PC-3 (cell line): ENCODE results near the gene ADGRG3. TPM values are rescaled to one million over a fixed set of nuclear protein-coding genes. Genes with fewer than 3 reads are reported as not detected.

Experiments used
- ATAC-seq: fragments of 200-7000 bp; cut with Tn5 transposase; 2 replicates; pipeline ENCODE4 v1.9.1; 2020; ENCODE audit warnings: mild to moderate bottlenecking, moderate library complexity
- BruUV-seq: library from RNA; stranded (reverse); fragments of 400-500 nt; replicated peaks from 2 replicates; lab custom pipeline; 2021; lab: Mats Ljungman, UMichigan
- CTCF ChIA-PET: fragments of 300-600 bp; sonication (Branson Sonifier 250); formaldehyde crosslinking; loops from one replicate; lab custom pipeline; 2022; ENCODE audit warnings: antibody characterized with exemption; lab: Charles Lee
- POLR2A ChIA-PET: fragments of 300-600 bp; sonication (Branson Sonifier 250); formaldehyde crosslinking; loops from one replicate; lab custom pipeline; 2022; ENCODE audit warnings: antibody characterized with exemption; ENCODE audit not compliant: unreplicated experiment; lab: Charles Lee
- DNase-seq: peaks from one replicate; pipeline ENCODE4 v3.0.0-alpha.2; 2015
- H2AFZ ChIP-seq: fragments of 300-600 bp; sonication (generic); 2 replicates; pipeline ENCODE4 v1.6.0; 2016; ENCODE audit warnings: antibody characterized with exemption, low read length
- H3F3A ChIP-seq: fragments of 300-600 bp; sonication (generic); one replicate; pipeline ENCODE4 v1.6.0; 2017; ENCODE audit warnings: antibody characterized with exemption, low read length, control low read depth, mild to moderate bottlenecking; ENCODE audit not compliant: unreplicated experiment
- H3K27ac ChIP-seq: fragments of 300-600 bp; sonication (generic); 2 replicates; pipeline ENCODE4 v1.5.1; 2016; ENCODE audit warnings: mild to moderate bottlenecking, low read length
- H3K27me3 ChIP-seq: fragments of 300-600 bp; sonication (generic); 2 replicates; pipeline ENCODE4 v1.6.1; 2016; ENCODE audit warnings: low read length, mixed read lengths
- H3K36me3 ChIP-seq: fragments of 300-600 bp; sonication (generic); 2 replicates; pipeline ENCODE4 v1.6.1; 2016; ENCODE audit warnings: low read depth, mixed run types, low read length, mixed read lengths
- H3K4me1 ChIP-seq: fragments of 300-600 bp; sonication (generic); 2 replicates; pipeline ENCODE4 v1.5.1; 2016; ENCODE audit warnings: low read length; ENCODE audit not compliant: insufficient read depth
- H3K4me2 ChIP-seq: fragments of 300-600 bp; sonication (generic); 2 replicates; pipeline ENCODE4 v1.6.0; 2016; ENCODE audit warnings: low read length
- H3K4me3 ChIP-seq: fragments of 300-600 bp; sonication (generic); 2 replicates; pipeline ENCODE4 v1.5.1; 2016; ENCODE audit warnings: mild to moderate bottlenecking, low read length, mixed read lengths
- H3K79me2 ChIP-seq: fragments of 300-600 bp; sonication (generic); 2 replicates; pipeline ENCODE4 v1.6.1; 2017; ENCODE audit warnings: low read length, mixed read lengths
- H3K9ac ChIP-seq: fragments of 300-600 bp; sonication (generic); 2 replicates; pipeline ENCODE4 v1.6.0; 2016; ENCODE audit warnings: mild to moderate bottlenecking, low read length
- H3K9me2 ChIP-seq: fragments of 300-600 bp; sonication (generic); replicated peaks from 2 replicates; pipeline ENCODE4 v1.6.1; 2016; ENCODE audit warnings: mixed run types, low read length, mixed read lengths
- H3K9me3 ChIP-seq: fragments of 300-600 bp; sonication (generic); 2 replicates; pipeline ENCODE4 v1.6.1; 2016; ENCODE audit warnings: low read length, mixed read lengths
- H4K20me1 ChIP-seq: fragments of 300-600 bp; sonication (generic); 2 replicates; pipeline ENCODE4 v1.6.1; 2016; ENCODE audit warnings: low read length, mixed read lengths
- EZH2 ChIP-seq: fragments of 300-600 bp; sonication (generic); IDR thresholded peaks from one replicate; pipeline ENCODE4 v1.6.1; 2017; ENCODE audit warnings: antibody characterized with exemption, mild to moderate bottlenecking, low read length; ENCODE audit not compliant: unreplicated experiment
- EZH2phosphoT487 ChIP-seq: fragments of 300-600 bp; sonication (generic); IDR thresholded peaks from 2 replicates; pipeline ENCODE4 v1.6.1; 2018; ENCODE audit warnings: mild to moderate bottlenecking, antibody characterized with exemption, low read length, borderline replicate concordance
- intact Hi-C: fragments of 100-400 bp; cut with micrococcal nuclease; formaldehyde crosslinking; loops from 2 replicates; pipeline ENCODE4 v1.9.0; 2023
- total RNA-seq: library from RNA; depleted of rRNA; stranded (reverse); fragments of >200 nt; gene quantifications from 2 replicates; pipeline ENCODE4 v1.2.3, GENCODE V29; 2014
- TF ChIP-seq, protein P1 (sequence below): fragments of 300-600 bp; sonication (generic); conservative IDR thresholded peaks from 2 replicates; pipeline ENCODE4 v1.5.1; 2017; ENCODE audit warnings: antibody characterized with exemption, low read depth, mild to moderate bottlenecking, low read length

The ADGRG3 gene
- total RNA-seq, 1 experiment from 2014 or later, result not detected

DNA sequence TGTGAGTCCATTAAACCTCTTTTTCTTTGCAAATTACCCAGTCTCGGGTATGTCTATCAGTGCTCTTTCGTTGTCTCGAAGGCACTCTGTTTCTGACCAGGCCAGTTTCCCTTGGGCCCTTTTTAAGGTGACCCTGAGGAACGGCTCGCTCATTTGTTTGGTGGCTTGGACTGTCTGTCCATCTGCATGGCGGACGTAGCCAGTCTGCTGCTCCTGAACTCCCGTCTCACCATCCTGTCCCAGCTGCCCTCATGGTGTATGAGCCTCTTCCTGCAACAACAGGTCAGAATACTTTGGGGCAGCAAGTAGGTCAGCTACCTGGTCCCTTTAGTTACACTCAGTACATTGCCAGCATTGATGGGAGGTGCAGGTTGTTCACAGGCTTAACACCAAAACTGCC, 45.5 kb downstream of the ADGRG3 start:
- no TSS peak for BruUV-seq
- Histone ChIP-seq H3K9me3 (no peaks in the 10 kb centered on the region), H3K79me2 (no peaks in the 10 kb centered on the region), H4K20me1 (no peaks in the 10 kb centered on the region), H3K4me1 (no peaks in the 10 kb centered on the region), H3K9ac (no peak overlapping the region), H3K4me3 (no peak overlapping the region), H3K36me3 (no peaks in the 10 kb centered on the region), H3K4me2 (no peak overlapping the region), H3K27me3 (peaks cover 23% of the 10 kb centered on the region; the same call in 1 of the 2 replicates), H3K9me2 (no peaks in the 10 kb centered on the region), H3F3A (no peaks in the 10 kb centered on the region), H3K27ac (no peak overlapping the region), H2AFZ (no peak overlapping the region)
- POLR2A ChIA-PET, result no interaction called here
- no peak for TF ChIP-seq EZH2phosphoT487
- TF ChIP-seq, protein P1, sequence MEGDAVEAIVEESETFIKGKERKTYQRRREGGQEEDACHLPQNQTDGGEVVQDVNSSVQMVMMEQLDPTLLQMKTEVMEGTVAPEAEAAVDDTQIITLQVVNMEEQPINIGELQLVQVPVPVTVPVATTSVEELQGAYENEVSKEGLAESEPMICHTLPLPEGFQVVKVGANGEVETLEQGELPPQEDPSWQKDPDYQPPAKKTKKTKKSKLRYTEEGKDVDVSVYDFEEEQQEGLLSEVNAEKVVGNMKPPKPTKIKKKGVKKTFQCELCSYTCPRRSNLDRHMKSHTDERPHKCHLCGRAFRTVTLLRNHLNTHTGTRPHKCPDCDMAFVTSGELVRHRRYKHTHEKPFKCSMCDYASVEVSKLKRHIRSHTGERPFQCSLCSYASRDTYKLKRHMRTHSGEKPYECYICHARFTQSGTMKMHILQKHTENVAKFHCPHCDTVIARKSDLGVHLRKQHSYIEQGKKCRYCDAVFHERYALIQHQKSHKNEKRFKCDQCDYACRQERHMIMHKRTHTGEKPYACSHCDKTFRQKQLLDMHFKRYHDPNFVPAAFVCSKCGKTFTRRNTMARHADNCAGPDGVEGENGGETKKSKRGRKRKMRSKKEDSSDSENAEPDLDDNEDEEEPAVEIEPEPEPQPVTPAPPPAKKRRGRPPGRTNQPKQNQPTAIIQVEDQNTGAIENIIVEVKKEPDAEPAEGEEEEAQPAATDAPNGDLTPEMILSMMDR, result no peak
- no peak for TF ChIP-seq EZH2
- DNase-seq (no peak), ATAC-seq (no peak)
- intact Hi-C loops, result no loop called here
- CTCF ChIA-PET, result no interaction called here

DNA sequence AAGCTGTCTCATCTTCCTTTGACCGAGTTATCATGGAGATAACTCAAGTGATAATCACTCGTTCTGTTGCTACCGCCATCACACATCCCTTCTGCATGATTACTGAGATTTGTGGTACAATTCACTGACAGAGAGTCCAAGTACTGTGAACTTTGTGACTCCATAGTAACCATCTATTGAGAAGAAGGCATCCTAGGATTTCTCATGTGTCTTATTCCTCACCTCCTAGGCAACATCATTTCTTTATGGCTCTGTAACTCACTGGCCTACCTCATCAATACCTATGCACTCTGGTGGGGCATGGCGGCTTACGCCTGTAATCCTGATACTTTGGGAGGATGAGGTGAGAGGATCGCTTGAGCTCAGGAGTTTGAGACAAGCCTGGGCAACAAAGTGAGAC, 45.9 kb downstream of the ADGRG3 start:
- POLR2A ChIA-PET, result no interaction called here
- Histone ChIP-seq H3K27ac (no peak overlapping the region), H3F3A (no peaks in the 10 kb centered on the region), H2AFZ (no peak overlapping the region), H4K20me1 (no peaks in the 10 kb centered on the region), H3K4me3 (no peak overlapping the region), H3K9ac (no peak overlapping the region), H3K9me2 (no peaks in the 10 kb centered on the region), H3K4me2 (no peak overlapping the region), H3K79me2 (no peaks in the 10 kb centered on the region), H3K4me1 (no peaks in the 10 kb centered on the region), H3K9me3 (no peaks in the 10 kb centered on the region), H3K27me3 (peaks cover 23% of the 10 kb centered on the region; the same call in 1 of the 2 replicates), H3K36me3 (no peaks in the 10 kb centered on the region)
- no peak for ATAC-seq
- CTCF ChIA-PET, result no interaction called here
- BruUV-seq, result no TSS peak
- DNase-seq, result no peak
- TF ChIP-seq EZH2 (no peak), EZH2phosphoT487 (no peak)
- TF ChIP-seq, protein P1, result no peak
- intact Hi-C loops, result no loop called here

DNA sequence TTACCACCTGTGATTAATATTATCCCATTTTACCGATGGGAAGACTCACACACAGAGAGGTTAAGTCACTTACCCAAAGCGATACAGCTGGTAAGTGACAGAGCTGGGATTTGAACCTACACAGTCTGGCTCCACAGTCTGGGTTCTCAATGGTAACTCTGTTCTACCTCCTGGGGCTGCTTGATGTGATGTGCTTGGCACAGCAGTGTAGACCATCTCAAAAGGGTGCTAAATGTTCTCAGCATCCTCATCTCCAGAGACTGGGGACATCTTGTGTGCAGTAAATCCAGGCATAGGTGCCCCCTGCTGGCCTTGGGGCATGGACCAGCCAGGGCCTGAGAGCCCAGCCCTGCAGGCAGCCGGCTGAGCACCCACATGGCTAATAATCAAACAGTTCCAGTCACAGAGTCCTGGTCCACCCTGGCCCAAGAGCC, 52.1 kb downstream of the ADGRG3 start:
- H3K79me2 ChIP-seq, result no peaks in the 10 kb centered on the region
- CTCF ChIA-PET, result no interaction called here
- no peaks in the 10 kb centered on the region; the same call in 1 of the 2 replicates for H3K36me3 ChIP-seq
- POLR2A ChIA-PET, result no interaction called here
- H3K9me3 ChIP-seq, result no peaks in the 10 kb centered on the region
- H3K27ac ChIP-seq, result no peak overlapping the region
- DNase-seq (peak; percentile 54), ATAC-seq (peak; percentile 93)
- TF ChIP-seq, protein P1, result peak; percentile 75
- TF ChIP-seq EZH2, result no peak
- intact Hi-C loops, result loop anchor here (1.0 to 5.0 kb wide), 2 partner anchors 128 to 144 kb away; no protein-coding TSS in a partner anchor
- no peak overlapping the region for H3K9ac ChIP-seq
- no peak overlapping the region for H3K4me2 ChIP-seq
- H3K4me3 ChIP-seq, result no peak overlapping the region
- no peaks in the 10 kb centered on the region for H3K9me2 ChIP-seq
- no peaks in the 10 kb centered on the region for H3K27me3 ChIP-seq
- H4K20me1 ChIP-seq, result no peaks in the 10 kb centered on the region
- no peaks in the 10 kb centered on the region for H3K4me1 ChIP-seq
- no peak overlapping the region for H2AFZ ChIP-seq
- BruUV-seq, result no TSS peak
- H3F3A ChIP-seq, result no peaks in the 10 kb centered on the region
